HepG2 (cell line): ENCODE measurements around the gene VPS25. TPM values are rescaled to one million over a fixed set of nuclear protein-coding genes. Genes with fewer than 3 reads are reported as not detected.
A peak's percentile ranks its signal among the peaks of the same experiment; 100 is the strongest.

Source experiments
- CBX2 ChIP-seq, 2 experiments: fragments of 200-600 bp in 1 of 2; sonication (generic); formaldehyde crosslinking in 1 of 2; IDR thresholded peaks; 2 replicates each; pipeline versions ENCODE4 v1.7.0 to v1.8.1; 2018 to 2022; ENCODE audit warnings: low read depth in 2 of 2, low read length in 1 of 2, mild to moderate bottlenecking in 1 of 2, missing genetic modification reagents in 1 of 2
- FOXA1 ChIP-seq, 2 experiments: fragments of 450-650 bp in 1 of 2; sonication (generic) in 1 of 2; formaldehyde crosslinking in 1 of 2; IDR thresholded peaks; 2 replicates each; pipeline versions ENCODE4 v1.4.0 to v1.6.1; 2016 to 2020; ENCODE audit warnings: missing genetic modification reagents in 1 of 2
- HMGXB4 ChIP-seq, 2 experiments: sonication (generic) in 1 of 2; formaldehyde crosslinking in 1 of 2; IDR thresholded peaks; 2 replicates each; pipeline versions ENCODE4 v1.4.0 to v1.6.1; 2018 to 2020; ENCODE audit warnings: missing genetic modification reagents in 2 of 2, borderline replicate concordance in 1 of 2, low read depth in 1 of 2, mild to moderate bottlenecking in 1 of 2, missing biosample characterization in 1 of 2
- MYNN ChIP-seq: sonication (generic); formaldehyde crosslinking; IDR thresholded peaks from 2 replicates; pipeline ENCODE4 v1.4.0; 2020; ENCODE audit warnings: mild to moderate bottlenecking, low read depth, missing genetic modification reagents
- POLR2G ChIP-seq: fragments of 200-400 bp; formaldehyde crosslinking; IDR thresholded peaks from 2 replicates; pipeline ENCODE4 v1.6.1; 2018; ENCODE audit warnings: mild to moderate bottlenecking, low read depth, low read length, moderate library complexity
- PRDM10 ChIP-seq: sonication (generic); formaldehyde crosslinking; IDR thresholded peaks from 2 replicates; pipeline ENCODE4 v1.4.0; 2020; ENCODE audit warnings: low read depth, missing genetic modification reagents
- SMARCC2 ChIP-seq: fragments of 450-650 bp; IDR thresholded peaks from 2 replicates; pipeline ENCODE4 v1.6.1; 2017; ENCODE audit warnings: antibody characterized with exemption, mild to moderate bottlenecking
- ZNF160 ChIP-seq: sonication (generic); formaldehyde crosslinking; IDR thresholded peaks from 2 replicates; pipeline ENCODE4 v1.8.0; 2022; ENCODE audit warnings: mild to moderate bottlenecking, inconsistent platforms, missing genetic modification reagents
- ZNF230 ChIP-seq: sonication (generic); formaldehyde crosslinking; IDR thresholded peaks from 2 replicates; pipeline ENCODE4 v1.4.0; 2020; ENCODE audit warnings: mild to moderate bottlenecking, missing genetic modification reagents
- ZNF275 ChIP-seq: sonication (generic); formaldehyde crosslinking; IDR thresholded peaks from 2 replicates; pipeline ENCODE4 v1.8.0; 2022; ENCODE audit warnings: missing genetic modification reagents, mild to moderate bottlenecking, inconsistent platforms, borderline replicate concordance
- ZNF430 ChIP-seq: sonication (generic); formaldehyde crosslinking; IDR thresholded peaks from 2 replicates; pipeline ENCODE4 v1.9.0; 2021; ENCODE audit warnings: mild to moderate bottlenecking, missing genetic modification reagents
- ZNF557 ChIP-seq: sonication (generic); formaldehyde crosslinking; IDR thresholded peaks from 2 replicates; pipeline ENCODE4 v1.4.0; 2020; ENCODE audit warnings: missing genetic modification reagents
- ZNF564 ChIP-seq: sonication (generic); formaldehyde crosslinking; IDR thresholded peaks from 2 replicates; pipeline ENCODE4 v1.8.1; 2023; ENCODE audit warnings: mild to moderate bottlenecking, missing genetic modification reagents
- ZNF597 ChIP-seq: sonication (generic); formaldehyde crosslinking; IDR thresholded peaks from 2 replicates; pipeline ENCODE4 v1.5.0; 2020; ENCODE audit warnings: missing genetic modification reagents
- ZNF747 ChIP-seq: sonication (generic); formaldehyde crosslinking; IDR thresholded peaks from 2 replicates; pipeline ENCODE4 v1.8.1; 2023; ENCODE audit warnings: missing genetic modification reagents, mild to moderate bottlenecking, borderline replicate concordance
- ZSCAN25 ChIP-seq: sonication (generic); formaldehyde crosslinking; IDR thresholded peaks from 2 replicates; pipeline ENCODE4 v1.8.0; 2022; ENCODE audit warnings: mild to moderate bottlenecking, missing genetic modification reagents
- polyA plus RNA-seq, 8 experiments: library from polyadenylated mRNA; depleted of rRNA in 3 of 8; stranded (reverse) in 7 of 8; unstranded in 1 of 8; fragments of >200 nt; fragmentation: Illumina TruSeq in 4 of 8; extraction: Trizol in 4 of 8; gene quantifications; 2 replicates each; pipeline versions ENCODE4 v1.2.1 to v1.2.3, GENCODE V29; 2011 to 2016; ENCODE audit warnings: low read depth in 4 of 8, missing spikeins in 1 of 8, mixed read lengths in 1 of 8; ENCODE audit not compliant: insufficient read depth in 1 of 8
- total RNA-seq, 5 experiments: library from RNA; depleted of rRNA; stranded (reverse); fragments of >200 nt; fragmentation: Illumina TruSeq; extraction: Trizol; gene quantifications; 2 replicates each; pipeline ENCODE4 v1.2.3, GENCODE V29; 2016; ENCODE audit warnings: low read depth in 1 of 5
- TF ChIP-seq, protein P1 (sequence below): sonication (generic); formaldehyde crosslinking; IDR thresholded peaks from 2 replicates; pipeline ENCODE4 v1.9.0; 2022; ENCODE audit warnings: missing genetic modification reagents, mild to moderate bottlenecking, borderline replicate concordance

VPS25 gene
- total and polyA plus RNA-seq, 2 of the 13 experiments (the other 11 are each of a cell fraction or from before 2014, with no cell fraction given), result 161 to 249 TPM

DNA sequence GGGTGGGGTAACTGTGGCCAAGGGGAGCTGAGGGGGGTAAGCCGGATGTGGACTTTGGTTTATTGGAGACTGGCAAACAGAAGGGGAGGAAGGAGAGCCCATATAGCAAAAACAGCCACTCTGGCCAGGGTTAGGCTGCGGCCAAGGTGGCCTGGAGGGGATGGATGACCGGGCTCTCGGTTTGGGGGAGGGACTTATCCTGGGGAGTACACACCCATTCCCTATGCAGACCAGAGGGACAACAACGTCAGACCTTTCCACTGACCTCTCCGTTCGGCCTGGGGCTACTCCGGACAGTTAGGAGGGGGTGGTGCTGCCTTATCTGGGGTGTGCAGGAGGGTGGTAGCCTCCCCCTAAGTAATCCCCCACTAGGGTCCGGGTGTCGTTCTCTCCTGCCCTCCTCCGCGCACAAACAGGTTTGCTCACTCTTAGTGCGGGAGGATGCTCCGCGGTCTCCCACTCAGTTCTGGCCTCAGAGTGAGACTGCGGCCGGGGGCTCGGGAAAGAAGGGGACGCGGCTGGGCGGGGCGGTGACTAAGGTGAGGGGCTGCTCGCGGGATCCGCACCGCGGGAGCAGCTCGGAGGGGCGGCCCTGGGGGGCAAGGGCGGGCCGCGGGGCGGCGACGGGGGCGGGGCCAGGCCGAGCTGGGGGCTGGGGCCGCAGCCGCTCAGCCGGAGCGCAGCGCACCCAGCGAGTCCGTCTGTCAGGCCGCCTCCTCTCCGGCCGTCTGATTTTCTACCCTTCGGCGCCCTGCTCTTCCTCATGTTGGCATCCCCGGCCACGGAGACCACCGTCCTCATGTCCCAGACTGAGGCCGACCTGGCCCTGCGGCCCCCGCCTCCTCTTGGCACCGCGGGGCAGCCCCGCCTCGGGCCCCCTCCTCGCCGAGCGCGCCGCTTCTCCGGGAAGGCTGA, 6.9 kb downstream of the VPS25 start, which contains the start of gene WNK4 (continued):
- TF ChIP-seq, protein P1, sequence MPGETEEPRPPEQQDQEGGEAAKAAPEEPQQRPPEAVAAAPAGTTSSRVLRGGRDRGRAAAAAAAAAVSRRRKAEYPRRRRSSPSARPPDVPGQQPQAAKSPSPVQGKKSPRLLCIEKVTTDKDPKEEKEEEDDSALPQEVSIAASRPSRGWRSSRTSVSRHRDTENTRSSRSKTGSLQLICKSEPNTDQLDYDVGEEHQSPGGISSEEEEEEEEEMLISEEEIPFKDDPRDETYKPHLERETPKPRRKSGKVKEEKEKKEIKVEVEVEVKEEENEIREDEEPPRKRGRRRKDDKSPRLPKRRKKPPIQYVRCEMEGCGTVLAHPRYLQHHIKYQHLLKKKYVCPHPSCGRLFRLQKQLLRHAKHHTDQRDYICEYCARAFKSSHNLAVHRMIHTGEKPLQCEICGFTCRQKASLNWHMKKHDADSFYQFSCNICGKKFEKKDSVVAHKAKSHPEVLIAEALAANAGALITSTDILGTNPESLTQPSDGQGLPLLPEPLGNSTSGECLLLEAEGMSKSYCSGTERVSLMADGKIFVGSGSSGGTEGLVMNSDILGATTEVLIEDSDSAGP, result no peak; the same call in none of the 2 replicates
- TF ChIP-seq ZNF597 (no peak), ZSCAN25 (CRISPR knock-in tag) (peak; percentile 50; the same call in 1 of the 2 replicates), ZNF275 (CRISPR knock-in tag) (no peak; the same call in 1 of the 2 replicates), ZNF230 (peak; percentile 27; the same call in 1 of the 2 replicates), PRDM10 (CRISPR knock-in tag) (peak; percentile 83; the same call in 1 of the 2 replicates), ZNF557 (CRISPR knock-in tag) (no peak), ZNF430 (CRISPR knock-in tag) (peak; percentile 39), SMARCC2 (no peak), ZNF747 (CRISPR knock-in tag) (no peak; the same call in 1 of the 2 replicates), MYNN (CRISPR knock-in tag) (peak; percentile 39), ZNF564 (no peak), POLR2G (peak; percentile 96), CBX2 (IDR thresholded peaks at IDR 0.05; ENCODE audit: low read depth, low read length) (no peak), CBX2 (CRISPR knock-in tag; IDR thresholded peaks at IDR 0.05; ENCODE audit: low read depth) (peak; percentile 86; the same call in 1 of the 2 replicates), ZNF160 (CRISPR knock-in tag) (no peak), FOXA1 (IDR thresholded peaks at IDR 0.05) (no peak), FOXA1 (CRISPR knock-in tag; IDR thresholded peaks at IDR 0.05) (peak; percentile 70; the same call in 1 of the 2 replicates), HMGXB4 (CRISPR knock-in tag; IDR thresholded peaks at IDR 0.05; ENCODE audit: borderline replicate concordance in 1 of 2, low read depth in 1 of 2) (peak; percentile 68 to 79)
